GM11168 (cell line): ENCODE measurements around the gene TRAK1.

ENCODE experiments used
- in situ Hi-C: fragments of 300-500 bp; cut with MboI; formaldehyde crosslinking; loops from one replicate; pipeline ENCODE4 v1.12.0; 2022; ENCODE audit warnings: low sequenced_read_pairs; ENCODE audit not compliant: unreplicated experiment

The TRAK1 gene

GRCh38 chr3:42264399-42265058, 173.4 kb downstream of the TRAK1 start:
- in situ Hi-C loops: no loop called here

- in situ Hi-C loops: no loop called here
These were observed 174.2 kb downstream of the TRAK1 start for GRCh38 chr3:42265059-42265991.

GRCh38 chr3:42266085-42266484, 174.9 kb downstream of the TRAK1 start, which contains the start of gene CCK:
CCK (minus strand) TSS chr3:42266185; CDS start chr3:42263630, 2,555 bp downstream.
- in situ Hi-C loops: no loop called here

GRCh38 chr3:42267878-42268277, 176.7 kb downstream of the TRAK1 start:
- in situ Hi-C loops: no loop called here

- in situ Hi-C loops: no loop called here
These were observed 178.5 kb downstream of the TRAK1 start for GRCh38 chr3:42269647-42270046.

- in situ Hi-C loops: no loop called here
These were observed 179.4 kb downstream of the TRAK1 start for GRCh38 chr3:42270561-42270960.

- in situ Hi-C loops: no loop called here
These were observed 180.6 kb downstream of the TRAK1 start for GRCh38 chr3:42271786-42272185.

- in situ Hi-C loops: no loop called here
These were observed 182.2 kb downstream of the TRAK1 start for GRCh38 chr3:42273361-42273760.

GRCh38 chr3:42274266-42274665, 183.1 kb downstream of the TRAK1 start:
- in situ Hi-C loops: no loop called here

- in situ Hi-C loops: no loop called here
These were observed 184.1 kb downstream of the TRAK1 start for GRCh38 chr3:42275217-42275616.
